Activated CD8-positive, alpha-beta memory T cell treated with anti-CD3 and anti-CD28 coated beads for 48 hours (primary cell): ENCODE data around the gene FAM117B.
"Not testable (repeated sequence)": the region's sequence is repeated elsewhere in the genome, so short reads cannot be mapped to it uniquely, and the experiment has no call there.

Experiments
- DNase-seq, 3 experiments: peaks; one replicate each; pipeline ENCODE4 v3.0.0-alpha.2; 2020; ENCODE audit warnings: low read depth in 2 of 3, low spot score in 2 of 3

FAM117B gene

GRCh38 chr2:202700075-202700901, 65.5 kb downstream of the FAM117B start:
- DNase-seq, result no peak

DNA sequence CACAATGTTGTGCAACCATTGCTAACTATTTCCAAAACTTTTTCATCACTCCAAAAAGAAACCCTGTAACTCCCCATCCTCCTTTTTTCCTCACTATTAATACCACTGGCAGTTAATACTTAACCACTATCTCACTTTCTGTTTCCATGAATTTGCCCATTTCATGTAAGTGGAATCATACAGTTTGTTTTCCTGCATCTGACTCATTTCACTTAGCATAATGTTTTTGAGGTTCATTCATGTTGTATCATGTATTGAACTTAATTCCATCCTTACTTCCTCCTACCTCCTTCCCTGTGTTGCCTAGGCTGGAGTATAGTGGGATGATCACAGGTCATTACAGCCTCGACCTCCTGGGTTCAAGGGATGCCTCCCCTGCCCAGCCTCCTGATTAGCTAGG, 68.3 kb downstream of the FAM117B start:
- DNase-seq, result no peak

GRCh38 chr2:202704248-202704647, 69.5 kb downstream of the FAM117B start:
- DNase-seq, result no peak

- DNase-seq, result no peak
Observed at GRCh38 chr2:202705446-202706020, 70.8 kb downstream of the FAM117B start.

DNA sequence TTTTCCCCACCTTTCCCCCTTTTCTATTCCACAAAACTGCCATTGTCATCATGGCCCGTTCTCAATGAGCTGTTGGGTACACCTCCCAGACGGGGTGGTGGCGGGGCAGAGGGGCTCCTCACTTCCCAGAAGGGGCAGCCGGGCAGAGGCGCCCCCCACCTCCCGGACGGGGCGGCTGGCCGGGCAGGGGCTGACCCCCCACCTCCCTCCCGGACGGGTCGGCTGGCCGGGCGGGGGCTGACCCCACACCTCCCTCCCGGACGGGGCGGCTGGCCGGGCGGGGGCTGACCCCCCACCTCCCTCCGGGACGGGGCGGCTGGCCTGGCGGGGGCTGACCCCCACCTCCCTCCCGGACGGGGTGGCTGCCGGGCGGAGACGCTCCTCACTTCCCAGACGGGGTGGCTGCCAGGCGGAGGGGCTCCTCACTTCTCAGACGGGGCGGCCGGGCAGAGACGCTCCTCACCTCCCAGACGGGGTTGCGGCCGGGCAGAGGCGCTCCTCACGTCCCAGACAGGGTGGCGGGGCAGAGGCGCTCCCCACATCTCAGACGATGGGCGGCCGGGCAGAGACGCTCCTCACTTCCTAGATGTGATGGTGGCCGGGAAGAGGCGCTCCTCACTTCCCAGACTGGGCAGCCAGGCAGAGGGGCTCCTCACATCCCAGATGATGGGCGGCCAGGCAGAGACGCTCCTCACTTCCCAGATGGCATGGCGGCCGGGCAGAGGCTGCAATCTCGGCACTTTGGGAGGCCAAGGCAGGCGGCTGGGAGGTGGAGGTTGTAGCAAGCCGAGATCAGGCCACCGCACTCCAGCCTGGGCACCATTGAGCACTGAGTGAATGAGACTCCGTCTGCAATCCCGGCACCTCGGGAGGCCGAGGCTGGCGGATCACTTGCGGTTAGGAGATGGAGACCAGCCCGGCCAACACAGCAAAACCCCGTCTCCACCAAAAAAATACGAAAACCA, 80.5 kb downstream of the FAM117B start:
- not testable (repeated sequence) for DNase-seq

DNA sequence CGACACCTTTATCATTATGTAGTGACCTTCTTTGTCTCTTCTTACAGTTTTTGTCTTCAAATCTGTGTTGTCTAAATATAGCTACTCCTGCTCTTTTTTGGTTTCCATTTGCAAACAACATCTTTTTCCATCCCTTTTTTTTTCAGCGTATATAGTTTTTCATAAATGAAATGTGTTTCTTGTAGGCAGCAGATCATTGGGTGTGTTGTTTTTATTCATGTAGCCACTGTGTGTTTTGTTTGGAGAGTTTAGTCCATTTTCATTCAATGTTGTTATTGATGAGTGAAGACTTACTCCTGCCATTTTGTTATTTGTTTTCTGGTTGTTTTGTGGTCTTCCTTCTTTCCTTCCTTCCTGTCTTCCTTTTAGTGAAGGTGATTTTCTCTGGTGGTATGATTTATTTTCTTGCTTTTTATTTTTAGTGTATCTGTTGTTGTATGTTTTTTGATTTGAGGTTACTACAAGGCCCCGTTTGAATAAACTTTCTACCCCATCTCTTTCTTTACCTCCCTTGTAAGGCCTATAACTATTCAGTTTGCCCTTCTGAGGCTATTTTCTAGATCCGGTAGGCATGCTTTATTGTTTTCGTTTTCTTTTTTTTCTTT, 81.4 kb downstream of the FAM117B start:
- DNase-seq, result no peak

DNA sequence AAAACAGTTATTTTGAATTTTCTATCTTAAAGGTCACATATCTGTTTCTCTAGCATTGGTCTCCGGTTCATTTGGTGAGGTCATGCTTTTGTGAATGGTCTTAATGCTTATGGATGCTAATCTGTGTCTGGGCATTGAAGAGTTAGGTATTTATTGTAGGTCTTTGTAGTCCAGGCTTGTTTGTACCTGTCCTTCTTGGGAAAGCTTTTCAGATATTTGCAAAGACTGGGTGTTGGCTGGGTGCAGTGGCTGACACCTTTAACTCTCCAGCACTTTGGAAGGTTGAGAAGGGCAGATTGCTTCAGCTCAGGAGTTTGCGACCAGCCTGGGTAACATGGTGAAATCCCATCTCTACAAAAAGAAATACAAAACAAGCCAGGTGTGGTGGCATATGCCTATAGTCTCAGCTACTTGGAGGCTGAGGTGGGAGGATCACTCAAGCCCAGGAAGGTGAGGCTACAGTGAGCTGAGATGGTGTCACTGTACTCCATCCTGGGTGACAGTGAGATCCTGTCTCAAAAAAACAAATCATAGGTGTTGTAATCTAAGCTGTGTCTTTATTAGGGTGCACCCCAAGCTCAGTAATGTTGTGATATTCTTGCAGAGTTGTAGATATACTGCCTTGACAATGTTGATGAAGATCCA, 82.3 kb downstream of the FAM117B start:
- DNase-seq, result no peak

- no peak for DNase-seq
Observed at GRCh38 chr2:202717598-202718310, 83.0 kb downstream of the FAM117B start.

DNA sequence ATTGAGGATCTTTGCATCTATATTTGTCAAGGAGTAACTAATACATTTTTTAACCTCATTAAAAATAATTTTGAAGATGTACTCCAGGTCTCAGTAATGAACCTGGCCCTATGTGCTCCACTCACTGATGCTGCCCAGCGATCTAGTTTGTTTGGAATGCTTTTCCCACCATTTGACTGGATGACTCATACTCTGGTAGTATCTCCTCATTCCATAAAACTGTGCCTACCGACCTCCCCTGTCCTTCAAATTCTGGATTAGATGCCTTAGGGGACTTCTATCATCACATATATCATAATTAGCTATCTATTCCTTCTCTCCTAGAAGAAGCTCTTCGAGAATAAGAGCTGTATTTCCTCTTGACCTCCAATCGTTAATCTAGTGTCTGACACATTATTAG, 83.8 kb downstream of the FAM117B start:
- DNase-seq, result no peak

DNA sequence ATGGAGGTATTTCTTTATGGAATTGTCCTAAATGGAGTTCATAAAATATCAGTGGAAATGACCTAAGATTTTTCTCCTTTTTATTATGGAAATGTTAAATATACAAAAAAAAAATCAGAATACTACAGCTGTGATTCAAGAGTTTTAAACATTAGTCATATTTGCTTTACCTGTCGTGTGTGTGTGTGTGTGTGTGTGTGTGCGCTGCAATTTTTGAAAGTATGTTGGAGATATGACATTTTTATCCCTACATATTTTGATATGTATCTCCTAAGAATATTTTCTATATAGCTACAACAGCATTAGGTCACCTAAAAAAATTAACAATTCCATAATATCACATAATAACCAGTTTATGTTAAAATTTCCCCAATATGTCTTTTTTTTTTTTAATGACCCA, 85.5 kb downstream of the FAM117B start:
- DNase-seq, result no peak

GRCh38 chr2:202721621-202722020, 86.9 kb downstream of the FAM117B start:
- DNase-seq, result no peak

- no peak for DNase-seq
Observed at GRCh38 chr2:202723746-202724145, 89.0 kb downstream of the FAM117B start.

GRCh38 chr2:202726070-202726469, 91.3 kb downstream of the FAM117B start:
- no peak for DNase-seq

DNA sequence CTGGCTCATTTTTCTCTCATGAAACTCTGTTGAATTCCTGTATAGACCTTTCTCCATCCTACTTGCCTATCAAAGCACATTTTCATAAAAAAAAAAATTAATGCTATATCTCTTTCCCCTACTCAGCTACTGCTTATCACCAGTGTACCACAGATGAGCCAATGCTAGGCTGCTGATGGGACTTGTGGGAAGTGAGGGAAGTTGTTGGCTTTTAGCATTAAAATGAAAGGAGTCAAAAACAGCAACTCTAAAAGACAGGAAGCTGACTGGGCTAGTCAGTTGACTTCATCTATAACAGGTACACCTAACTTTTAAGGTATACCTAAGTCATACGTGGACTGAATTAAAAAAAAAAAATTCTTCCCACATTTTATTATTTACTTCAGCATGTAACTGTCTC, 102.1 kb downstream of the FAM117B start:
- DNase-seq, result no peak

DNA sequence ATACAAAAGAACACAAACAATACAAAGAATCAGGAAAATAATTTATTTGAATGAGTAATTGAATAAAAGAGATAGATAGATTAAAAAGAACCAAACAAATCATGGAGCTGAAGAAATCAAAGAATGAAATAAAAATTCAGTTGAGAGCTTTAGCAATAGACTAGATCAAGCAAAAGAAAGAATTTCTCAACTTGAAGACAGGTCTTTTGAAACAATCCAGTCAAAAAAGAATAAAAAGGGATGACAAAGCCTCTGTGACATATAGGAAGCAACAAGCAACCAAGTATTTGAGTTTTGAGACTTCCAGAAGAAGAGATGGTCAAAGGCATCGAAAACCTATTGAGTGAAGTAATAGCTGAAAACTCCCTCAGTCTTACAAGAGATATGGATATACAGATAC, 108.8 kb downstream of the FAM117B start:
- DNase-seq, result no peak

GRCh38 chr2:202749477-202749876, 114.7 kb downstream of the FAM117B start:
- no peak for DNase-seq

- DNase-seq, result no peak
Observed at GRCh38 chr2:202750763-202751427, 116.1 kb downstream of the FAM117B start.

- no peak for DNase-seq
Observed at GRCh38 chr2:202752071-202752470, 117.3 kb downstream of the FAM117B start.

GRCh38 chr2:202754936-202755335, 120.2 kb downstream of the FAM117B start:
- no peak for DNase-seq

- DNase-seq, result no peak
Observed at GRCh38 chr2:202756598-202756997, 121.8 kb downstream of the FAM117B start.
